GM21381 (cell line): ENCODE data around the gene CACNA1H.
"Not testable (repeated sequence)": the region's sequence is repeated elsewhere in the genome, so short reads cannot be mapped to it uniquely, and the experiment has no call there.

ENCODE experiments used
- ATAC-seq: cut with Tn5 transposase; IDR thresholded peaks from one replicate; pipeline ENCODE4 v1.9.1; 2021; ENCODE audit warnings: mild to moderate bottlenecking, moderate library complexity; ENCODE audit not compliant: unreplicated experiment

The CACNA1H gene

GRCh38 chr16:1243363-1243762 is 90.5 kb downstream of the CACNA1H start:
- not testable (repeated sequence) for ATAC-seq

DNA sequence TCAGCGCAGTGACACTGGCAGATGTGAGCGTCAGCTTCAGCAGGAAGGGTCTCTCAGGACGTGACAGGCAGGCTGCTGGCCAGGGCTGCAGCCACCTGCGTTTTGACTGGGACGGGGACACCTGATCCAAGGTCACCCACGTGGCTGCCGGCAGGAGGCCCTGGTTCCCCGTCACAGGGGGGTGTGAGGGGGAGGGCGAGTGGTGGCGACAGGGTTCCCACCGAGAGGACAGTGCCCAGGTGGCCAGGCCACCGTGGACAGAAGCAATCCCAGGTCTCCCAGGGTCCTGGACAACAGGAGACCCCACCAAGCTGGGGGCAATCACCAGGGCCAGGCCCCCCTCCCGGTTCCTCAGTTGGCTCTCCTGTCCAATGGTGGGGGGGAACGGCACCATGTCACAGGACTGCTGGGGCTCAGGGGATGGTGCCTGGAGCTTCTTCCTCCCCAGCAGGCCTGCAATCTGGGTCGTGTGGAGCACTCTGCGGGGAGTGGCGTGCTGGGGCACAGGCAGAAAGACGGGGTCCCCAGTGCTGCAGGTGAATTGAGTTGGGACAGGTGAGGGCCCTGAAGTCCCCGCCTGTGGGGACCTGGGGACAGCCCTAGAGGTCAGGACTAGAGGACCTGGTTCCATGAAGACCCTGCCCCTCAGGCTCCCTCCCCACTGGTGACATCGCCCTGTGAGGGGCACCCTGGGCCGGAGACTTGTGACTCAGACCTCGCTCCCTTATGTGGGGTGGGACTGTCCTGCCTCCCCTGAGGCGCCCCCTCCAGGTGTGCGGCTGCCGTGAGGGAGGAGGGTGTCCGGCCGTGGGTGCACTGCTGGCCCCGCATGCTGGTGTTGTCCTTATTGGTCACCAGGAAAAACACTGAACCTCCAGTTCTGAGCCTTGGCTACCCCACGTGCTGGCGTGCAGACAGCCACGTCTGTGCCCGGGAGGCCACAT is 91.3 kb downstream of the CACNA1H start:
- not testable (repeated sequence) for ATAC-seq

GRCh38 chr16:1244881-1245280 is 92.0 kb downstream of the CACNA1H start:
- ATAC-seq: no peak

- ATAC-seq: no peak
These were observed 92.6 kb downstream of the CACNA1H start for GRCh38 chr16:1245452-1246020.

GRCh38 chr16:1247903-1248537 is 95.1 kb downstream of the CACNA1H start:
- not testable (repeated sequence) for ATAC-seq

GRCh38 chr16:1249031-1249755 is 96.3 kb downstream of the CACNA1H start:
- not testable (repeated sequence) for ATAC-seq

GRCh38 chr16:1253701-1254364 is 100.9 kb downstream of the CACNA1H start:
- not testable (repeated sequence) for ATAC-seq

GRCh38 chr16:1254821-1255220 is 101.9 kb downstream of the CACNA1H start:
- ATAC-seq: not testable (repeated sequence)

DNA sequence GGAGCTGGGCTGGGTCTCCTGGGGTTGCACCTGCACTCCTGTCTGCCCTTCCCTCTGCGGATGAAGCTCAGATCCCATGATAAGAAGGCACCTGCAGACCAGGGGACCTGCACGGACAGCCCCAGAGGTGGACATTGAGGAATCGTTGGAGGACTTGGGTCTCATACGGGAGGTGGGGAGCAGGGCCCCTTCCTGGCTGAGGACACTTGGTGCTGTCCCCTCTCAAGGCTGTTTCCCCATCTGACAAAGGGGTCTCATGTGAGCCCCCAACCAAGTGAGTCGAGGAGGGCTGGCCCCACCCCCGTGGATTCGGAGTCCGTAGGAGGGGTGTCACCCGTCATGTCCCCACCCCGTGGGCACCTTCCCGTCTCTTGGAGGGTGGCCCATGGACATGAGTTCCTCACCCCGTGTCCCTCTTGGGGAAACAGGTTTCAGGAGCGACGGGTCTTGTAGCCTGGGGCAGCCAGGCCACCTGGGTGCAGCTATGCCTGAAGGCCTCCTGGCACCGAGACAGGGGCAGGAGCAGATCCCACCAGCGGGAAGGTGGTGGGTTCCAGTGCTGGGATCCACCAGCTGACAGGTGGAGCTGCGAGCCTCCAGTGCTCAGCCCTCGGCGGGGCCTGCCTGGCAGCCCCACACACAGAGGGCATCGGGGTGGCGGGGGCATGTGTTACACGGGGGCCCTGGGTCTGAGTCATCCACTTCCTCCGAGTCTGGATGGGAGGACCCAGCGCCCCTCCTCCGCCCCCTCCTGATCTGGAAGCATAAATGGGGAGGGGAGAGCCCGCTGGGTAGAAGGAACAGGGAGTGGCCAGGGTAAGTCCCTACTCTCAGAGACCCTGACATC is 102.6 kb downstream of the CACNA1H start, which contains the start of gene TPSD1:
Gene TPSD1 (plus strand): TSS at position 794 of the 847 bp plus-strand sequence. CDS start 212 bp downstream, outside the sequence.
- not testable (repeated sequence) for ATAC-seq

DNA sequence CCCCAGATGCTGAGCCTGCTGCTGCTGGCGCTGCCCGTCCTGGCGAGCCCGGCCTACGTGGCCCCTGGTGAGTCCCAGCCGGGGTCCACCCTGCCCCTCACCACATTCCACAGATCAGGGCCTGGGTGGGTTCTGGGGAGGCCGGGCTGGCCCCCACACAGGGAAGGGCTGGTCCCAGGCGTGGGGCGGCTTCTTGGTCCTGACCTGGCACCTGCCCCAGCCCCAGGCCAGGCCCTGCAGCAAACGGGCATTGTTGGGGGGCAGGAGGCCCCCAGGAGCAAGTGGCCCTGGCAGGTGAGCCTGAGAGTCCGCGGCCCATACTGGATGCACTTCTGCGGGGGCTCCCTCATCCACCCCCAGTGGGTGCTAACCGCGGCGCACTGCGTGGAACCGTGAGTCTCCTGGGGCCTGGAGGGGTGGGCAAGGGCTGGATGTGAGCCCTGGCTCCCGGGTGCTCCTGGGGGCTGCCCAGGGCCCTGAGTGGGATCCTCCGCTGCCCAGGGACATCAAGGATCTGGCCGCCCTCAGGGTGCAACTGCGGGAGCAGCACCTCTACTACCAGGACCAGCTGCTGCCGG is 103.5 kb downstream of the CACNA1H start:
- ATAC-seq: not testable (repeated sequence)

- no peak for ATAC-seq
These were observed 104.0 kb downstream of the CACNA1H start for GRCh38 chr16:1256874-1257322.

GRCh38 chr16:1257561-1258224 is 104.8 kb downstream of the CACNA1H start:
- no peak for ATAC-seq

GRCh38 chr16:1258225-1258600 is 105.3 kb downstream of the CACNA1H start:
- ATAC-seq: no peak

GRCh38 chr16:1258906-1259759 is 106.2 kb downstream of the CACNA1H start:
- ATAC-seq: no peak

GRCh38 chr16:1259760-1260068 is 106.8 kb downstream of the CACNA1H start:
- no peak for ATAC-seq

DNA sequence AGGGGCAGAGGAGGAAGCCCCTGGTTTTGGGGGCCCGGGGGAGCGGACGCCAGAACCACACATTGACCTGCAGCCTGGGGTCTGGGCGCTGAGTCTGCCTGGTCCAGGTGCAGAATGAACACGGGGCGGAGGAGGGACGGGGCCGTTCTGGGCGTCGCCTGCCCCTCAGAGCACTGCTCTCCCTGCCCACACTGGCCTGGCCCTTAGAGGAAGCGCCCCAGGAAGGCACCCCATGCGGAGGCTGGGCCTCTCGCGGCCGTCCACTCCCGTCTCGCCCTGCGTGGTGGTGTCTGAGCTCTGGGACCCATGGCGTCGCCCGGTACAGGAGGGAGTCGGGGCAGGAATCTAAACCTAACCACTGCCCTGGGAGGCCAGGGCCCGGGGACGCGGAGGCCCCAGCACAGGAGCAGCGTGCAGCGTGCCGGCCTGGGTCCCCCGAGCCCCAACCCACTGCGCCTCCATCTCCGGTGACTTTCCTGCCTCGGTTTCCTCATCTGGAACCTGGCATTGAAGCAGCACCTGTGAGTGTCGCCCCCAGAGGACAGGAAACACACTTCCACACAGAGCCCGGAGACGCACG is 107.3 kb downstream of the CACNA1H start:
- ATAC-seq: no peak

- ATAC-seq: no peak
These were observed 108.4 kb downstream of the CACNA1H start for GRCh38 chr16:1261131-1261892.
